GM21576 (cell line): ENCODE results near the gene SLC9A3.

ENCODE experiments used
- ATAC-seq: cut with Tn5 transposase; IDR thresholded peaks from one replicate; pipeline ENCODE4 v1.9.1; 2021; ENCODE audit warnings: mild to moderate bottlenecking, moderate library complexity; ENCODE audit not compliant: unreplicated experiment

SLC9A3 gene

GRCh38 chr5:539469-540070, 15.3 kb upstream of the SLC9A3 start:
- no peak for ATAC-seq

GRCh38 chr5:538801-539468, 14.7 kb upstream of the SLC9A3 start:
- ATAC-seq = no peak

- ATAC-seq = no peak
Observed at GRCh38 chr5:538271-538771, 14.1 kb upstream of the SLC9A3 start.

- ATAC-seq = no peak
Observed at GRCh38 chr5:537621-538071, 13.4 kb upstream of the SLC9A3 start.

- no peak for ATAC-seq
Observed at GRCh38 chr5:537098-537497, 12.8 kb upstream of the SLC9A3 start.

- no peak for ATAC-seq
Observed at GRCh38 chr5:535846-536698, 11.8 kb upstream of the SLC9A3 start.

- no peak for ATAC-seq
Observed at GRCh38 chr5:534743-535671, 10.8 kb upstream of the SLC9A3 start.

- no peak for ATAC-seq
Observed at GRCh38 chr5:533955-534742, 9.9 kb upstream of the SLC9A3 start.

GRCh38 chr5:533243-533954, 9.2 kb upstream of the SLC9A3 start:
- ATAC-seq = no peak

- no peak for ATAC-seq
Observed at GRCh38 chr5:532521-533242, 8.4 kb upstream of the SLC9A3 start.

GRCh38 chr5:531749-532315, 7.6 kb upstream of the SLC9A3 start:
- no peak for ATAC-seq

- ATAC-seq = no peak
Observed at GRCh38 chr5:531101-531748, 7.0 kb upstream of the SLC9A3 start.

GRCh38 chr5:530001-530955, 6.0 kb upstream of the SLC9A3 start:
- ATAC-seq = no peak

- ATAC-seq = no peak
Observed at GRCh38 chr5:528629-529511, 4.6 kb upstream of the SLC9A3 start.
